Sigmoid colon (tissue), 7 donors: Measurements from ENCODE around the gene MEA1. TPM values are rescaled to one million over a fixed set of nuclear protein-coding genes. Genes with fewer than 3 reads are reported as not detected.
A peak's percentile ranks its signal among the peaks of the same experiment; 100 is the strongest.

ENCODE experiments used
- DNase-seq: peaks from one replicate; pipeline ENCODE4 v3.0.0-alpha.2; 2019
- H3K27ac ChIP-seq, 4 donors: fragments of 200-600 bp; sonication (generic); one replicate each; pipeline ENCODE4 v1.5.1; 2016 to 2019; ENCODE audit warnings: mild to moderate bottlenecking in 1 of 4
- H3K27me3 ChIP-seq, 3 donors: fragments of 200-600 bp; sonication (generic); one replicate each; pipeline ENCODE4 v1.5.1; 2019; ENCODE audit warnings: mild to moderate bottlenecking in 1 of 3
- H3K36me3 ChIP-seq, 4 donors: fragments of 200-600 bp; sonication (generic); one replicate each; pipeline ENCODE4 v1.5.1; 2016 to 2019
- H3K4me1 ChIP-seq, 4 donors: fragments of 200-600 bp; sonication (generic); one replicate each; pipeline ENCODE4 v1.5.1; 2017 to 2019
- H3K4me3 ChIP-seq, 4 donors: fragments of 200-600 bp; sonication (generic); one replicate each; pipeline ENCODE4 v1.5.1; 2017 to 2019; ENCODE audit warnings: mild to moderate bottlenecking in 2 of 4, moderate library complexity in 1 of 4
- H3K9me3 ChIP-seq, 4 donors: fragments of 200-600 bp in 3 of 4; sonication (generic) in 3 of 4; one replicate each; pipeline versions ENCODE4 v1.5.1 to v1.6.1; 2013 to 2019
- EP300 ChIP-seq, 4 donors: sonication (generic); formaldehyde crosslinking; IDR thresholded peaks; one replicate each; pipeline ENCODE4 v1.6.1; 2017; ENCODE audit warnings: antibody characterized with exemption in 4 of 4
- POLR2A ChIP-seq, 2 donors: fragments of 450-650 bp; IDR thresholded peaks; one replicate each; pipeline ENCODE4 v1.6.1; 2016; ENCODE audit warnings: antibody characterized with exemption in 2 of 2, mild to moderate bottlenecking in 2 of 2, moderate library complexity in 2 of 2
- POLR2AphosphoS5 ChIP-seq, 4 donors: sonication (generic); formaldehyde crosslinking; IDR thresholded peaks; one replicate each; pipeline ENCODE4 v1.6.1; 2017; ENCODE audit warnings: antibody characterized with exemption in 4 of 4
- WGBS, 2 donors: extraction: QIAGEN DNeasy Blood & Tissue Kit; methylation state at CpG; one replicate each; pipeline ENCODE4 v1.1.7; 2013; 5-methylcytosine and 5-hydroxymethylcytosine counted together
- intact Hi-C: fragments of 100-400 bp; cut with DNase I; formaldehyde crosslinking; loops from one replicate; pipeline ENCODE4 v1.15.1; 2023
- polyA plus RNA-seq, 3 donors: library from polyadenylated mRNA; stranded (reverse); fragments of 200-250 nt; gene quantifications; one replicate each; pipeline ENCODE4 v1.2.3, GENCODE V29; 2013
- total RNA-seq, 4 donors: library from RNA; depleted of rRNA; stranded (reverse); fragments of >200 nt; gene quantifications; one replicate each; pipeline ENCODE4 v1.1.0, GENCODE V29; 2016
- TF ChIP-seq, protein P1 (sequence below), 4 experiments: fragments of 450-650 bp in 3 of 4; fragments of 200-600 bp in 1 of 4; IDR thresholded peaks; one replicate each; pipeline ENCODE4 v1.5.1; 2016 to 2019; ENCODE audit warnings: antibody characterized with exemption in 4 of 4, mild to moderate bottlenecking in 3 of 4, moderate library complexity in 2 of 4
- donor health status: healthy with polysubstance abuse.
- donor health status: Bipolar disorder and iron deficiency.
- donor health status: healthy.

The MEA1 gene
- total and polyA plus RNA-seq, 7 donors = 49.0 to 93.1 (median 73.8) TPM

DNA sequence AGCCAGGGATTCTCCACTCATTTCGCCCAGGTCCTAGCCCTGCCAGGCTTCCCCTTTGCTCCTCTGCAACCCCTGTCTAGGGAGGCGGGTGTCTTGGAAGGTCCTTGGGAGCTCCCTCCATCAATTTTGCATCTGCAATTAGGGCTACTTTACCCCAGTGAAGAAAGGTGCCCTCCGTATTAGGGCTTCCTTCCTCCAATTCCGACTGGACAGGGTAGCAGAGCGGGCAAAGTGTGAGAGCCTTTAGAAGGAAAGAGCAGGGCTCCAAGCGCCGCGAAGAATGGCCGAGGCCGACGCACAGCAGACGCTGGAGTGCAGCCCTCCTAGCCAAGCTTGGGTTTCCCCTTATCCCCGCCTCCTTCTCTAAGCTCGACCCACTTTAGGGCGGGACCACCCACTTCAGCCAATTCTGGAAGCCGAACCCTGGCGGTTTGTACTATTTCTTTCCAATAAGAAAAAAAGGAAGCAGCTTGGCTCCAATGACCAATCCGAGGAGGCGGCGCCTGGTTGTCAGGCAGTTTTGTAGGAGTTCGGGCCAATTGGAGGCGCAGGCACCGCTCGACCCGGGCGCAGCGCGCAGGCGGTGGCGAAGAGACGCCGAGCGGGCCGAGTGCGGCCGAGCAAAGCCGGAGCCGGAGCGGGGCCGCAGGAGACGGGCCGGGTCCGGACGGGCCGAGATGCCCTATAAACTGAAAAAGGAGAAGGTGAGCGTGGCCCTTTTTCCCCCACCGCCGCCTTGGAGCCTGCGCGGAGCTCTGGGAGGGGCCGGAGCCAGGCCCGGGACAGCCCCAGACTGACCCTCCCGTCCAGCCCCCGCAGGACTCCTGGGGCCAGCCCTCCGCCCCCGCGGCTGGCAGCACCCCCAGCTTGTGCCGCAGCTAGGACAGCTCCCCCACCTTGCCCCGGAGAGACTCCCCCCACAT is 29.5 kb downstream of the MEA1 start, which contains the start of gene PPP2R5D:
Gene PPP2R5D (plus strand): TSS at position 570 of the 923 bp plus-strand sequence. CDS start 108 bp downstream, at position 678.
- H3K27ac ChIP-seq = peak within 1 kb of the TSS; percentile 89 to 93 (median 92)
- peaks cover 0 to 57% (median 51%) of the 10 kb centered on the region in 4 donors for H3K4me1 ChIP-seq
- 0 to 1% methylated on average over 59 of the region's 59 CpGs for WGBS, 2 donors
- H3K4me3 ChIP-seq = peak within 1 kb of the TSS; percentile 72 to 90 (median 86)
- peaks cover 0 to 7% (median 0%) of the 10 kb centered on the region in 4 donors for H3K36me3 ChIP-seq
- TF ChIP-seq, protein P1, sequence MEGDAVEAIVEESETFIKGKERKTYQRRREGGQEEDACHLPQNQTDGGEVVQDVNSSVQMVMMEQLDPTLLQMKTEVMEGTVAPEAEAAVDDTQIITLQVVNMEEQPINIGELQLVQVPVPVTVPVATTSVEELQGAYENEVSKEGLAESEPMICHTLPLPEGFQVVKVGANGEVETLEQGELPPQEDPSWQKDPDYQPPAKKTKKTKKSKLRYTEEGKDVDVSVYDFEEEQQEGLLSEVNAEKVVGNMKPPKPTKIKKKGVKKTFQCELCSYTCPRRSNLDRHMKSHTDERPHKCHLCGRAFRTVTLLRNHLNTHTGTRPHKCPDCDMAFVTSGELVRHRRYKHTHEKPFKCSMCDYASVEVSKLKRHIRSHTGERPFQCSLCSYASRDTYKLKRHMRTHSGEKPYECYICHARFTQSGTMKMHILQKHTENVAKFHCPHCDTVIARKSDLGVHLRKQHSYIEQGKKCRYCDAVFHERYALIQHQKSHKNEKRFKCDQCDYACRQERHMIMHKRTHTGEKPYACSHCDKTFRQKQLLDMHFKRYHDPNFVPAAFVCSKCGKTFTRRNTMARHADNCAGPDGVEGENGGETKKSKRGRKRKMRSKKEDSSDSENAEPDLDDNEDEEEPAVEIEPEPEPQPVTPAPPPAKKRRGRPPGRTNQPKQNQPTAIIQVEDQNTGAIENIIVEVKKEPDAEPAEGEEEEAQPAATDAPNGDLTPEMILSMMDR (IDR thresholded peaks at IDR 0.05) = peak in 1 of 4 experiments; percentile 9
- TF ChIP-seq EP300 (IDR thresholded peaks at IDR 0.05) = no peak
- TF ChIP-seq POLR2A (IDR thresholded peaks at IDR 0.05) = peak; percentile 82
- TF ChIP-seq POLR2AphosphoS5 (IDR thresholded peaks at IDR 0.05) = peak; percentile 80 to 98 (median 92)
- intact Hi-C loops = loop anchor here (2.0 kb wide), 1 partner anchor 29 kb away; the partner anchor contains the start of gene MEA1
- no peaks in the 10 kb centered on the region for H3K27me3 ChIP-seq
- H3K9me3 ChIP-seq = no peaks in the 10 kb centered on the region
- DNase-seq = peak; percentile 99

DNA sequence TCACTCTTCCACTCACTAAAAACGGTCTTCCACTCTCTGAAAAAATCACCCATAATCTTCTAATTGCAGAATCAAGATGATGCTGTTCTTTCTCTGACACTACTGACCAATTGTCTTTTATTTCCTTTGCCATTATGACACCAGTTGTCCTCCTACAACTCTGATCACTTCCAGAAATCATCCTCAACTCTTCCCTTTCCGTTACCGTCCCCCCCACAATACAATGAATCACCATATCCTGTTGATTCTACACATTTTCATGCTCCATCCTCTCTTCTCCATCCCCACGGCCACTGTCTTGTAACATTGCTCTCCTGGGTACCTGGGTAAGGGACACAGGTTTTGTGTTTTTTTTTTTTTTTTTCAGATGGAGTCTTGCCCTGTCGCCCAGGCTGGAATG is 31.9 kb downstream of the MEA1 start:
- Histone ChIP-seq H3K9me3 (no peaks in the 10 kb centered on the region), H3K27me3 (no peaks in the 10 kb centered on the region), H3K27ac (no peak overlapping the region), H3K36me3 (no peaks in the 10 kb centered on the region), H3K4me3 (no peak overlapping the region), H3K4me1 (peaks cover 0 to 54% (median 48%) of the 10 kb centered on the region in 4 donors)
- DNase-seq = no peak
- 92 to 94% methylated on average over 5 of the region's 5 CpGs for WGBS, 2 donors
- no peak for TF ChIP-seq EP300 (IDR thresholded peaks at IDR 0.05)
- no peak for TF ChIP-seq POLR2A (IDR thresholded peaks at IDR 0.05)
- TF ChIP-seq, protein P1 (IDR thresholded peaks at IDR 0.05) = no peak
- no peak for TF ChIP-seq POLR2AphosphoS5 (IDR thresholded peaks at IDR 0.05)
- intact Hi-C loops = no loop called here

DNA sequence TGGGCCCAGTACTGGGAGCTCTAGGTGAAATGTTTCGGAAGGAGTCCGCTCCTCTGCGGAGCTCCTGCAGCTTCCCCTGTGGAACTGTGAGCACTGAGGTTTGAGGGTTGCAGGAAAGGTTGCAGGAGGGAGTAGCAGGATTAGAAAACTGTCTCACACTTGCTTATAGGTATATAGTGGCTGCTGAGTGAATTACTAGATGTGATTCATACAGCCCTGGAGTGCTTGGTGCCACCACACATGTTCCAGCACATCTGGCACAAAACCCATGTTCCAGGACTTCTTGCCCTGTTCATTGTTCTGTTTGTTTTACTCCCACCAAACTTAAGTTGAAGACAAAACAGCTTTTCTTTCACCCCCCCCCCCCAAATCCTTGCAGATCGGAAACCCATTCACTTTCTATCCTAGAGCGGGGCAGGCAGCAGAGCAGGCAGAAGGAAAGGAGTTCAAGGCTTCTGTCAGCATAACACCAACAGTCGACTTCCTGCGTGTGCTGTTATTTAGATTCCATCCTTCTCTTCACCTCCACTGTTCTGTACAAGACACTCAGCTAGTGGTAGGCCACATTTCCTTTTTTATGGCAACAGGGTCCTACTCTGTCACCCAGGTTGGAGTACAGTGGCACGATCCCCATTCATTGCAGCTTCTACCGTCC is 34.1 kb downstream of the MEA1 start:
- intact Hi-C loops = loop anchor here (2.0 kb wide), 2 partner anchors 51 to 75 kb away; partner anchors contain the start of gene CNPY3

DNA sequence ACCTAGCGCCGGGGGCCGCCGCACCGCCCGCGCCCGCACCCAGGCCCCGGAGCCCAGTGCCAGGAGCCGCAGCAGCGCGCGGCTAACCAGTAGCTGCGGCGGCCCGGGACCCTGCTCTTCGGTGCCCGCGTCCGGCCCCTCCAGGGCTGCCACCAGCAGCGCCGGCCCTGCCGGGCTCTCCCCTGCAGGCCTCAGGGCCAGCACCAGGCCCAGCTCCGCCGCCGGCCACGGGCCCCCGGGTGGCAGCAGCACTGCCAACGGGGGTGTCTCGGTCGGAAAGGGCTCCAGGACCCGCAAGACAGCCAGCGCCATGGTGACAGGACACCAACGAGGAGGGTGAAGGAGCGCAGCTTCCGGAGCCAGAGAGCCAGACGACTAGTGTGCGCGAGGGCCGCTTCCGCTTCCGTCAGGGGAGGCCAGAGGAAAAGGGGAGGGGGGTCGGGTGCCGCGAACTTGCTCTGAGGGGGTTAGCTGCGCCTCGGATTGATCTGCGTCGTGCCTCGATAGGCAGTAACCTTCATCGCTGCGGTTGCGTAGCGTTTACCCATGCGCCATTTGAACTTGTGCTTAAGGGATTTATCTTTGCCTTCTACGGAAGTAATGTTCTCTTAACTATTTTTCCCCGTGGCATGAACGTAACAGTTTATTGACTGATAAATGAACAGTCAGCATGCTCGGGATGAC is 34.8 kb downstream of the MEA1 start, which contains the start of gene PEX6:
Gene PEX6 (minus strand): TSS at position 343 of the 684 bp plus-strand sequence. CDS start 31 bp downstream, at position 312.
- peak; percentile 93 for DNase-seq
- H3K36me3 ChIP-seq = peaks cover 0 to 3% (median 0%) of the 10 kb centered on the region in 4 donors
- H3K4me1 ChIP-seq = peaks cover 0 to 41% (median 35%) of the 10 kb centered on the region in 4 donors
- H3K4me3 ChIP-seq = peak within 1 kb of the TSS; percentile 82 to 99 (median 90)
- intact Hi-C loops = loop anchor here (2.0 kb wide), 2 partner anchors 50 to 76 kb away; partner anchors contain the start of gene CNPY3
- H3K27ac ChIP-seq = peak within 1 kb of the TSS; percentile 91 to 93 (median 93)
- H3K27me3 ChIP-seq = no peaks in the 10 kb centered on the region
- WGBS, 2 donors = 0 to 1% methylated on average over 59 of the region's 59 CpGs
- H3K9me3 ChIP-seq = no peaks in the 10 kb centered on the region
- TF ChIP-seq POLR2A (IDR thresholded peaks at IDR 0.05) = peak; percentile 43 to 66
- peak; percentile 65 to 92 (median 72) for TF ChIP-seq POLR2AphosphoS5 (IDR thresholded peaks at IDR 0.05)
- no peak for TF ChIP-seq EP300 (IDR thresholded peaks at IDR 0.05)
- TF ChIP-seq, protein P1 (IDR thresholded peaks at IDR 0.05) = no peak

More for the DNA sequence above, 34.1 kb downstream of the MEA1 start:
- Histone ChIP-seq H3K4me3 (peak overlapping the region; percentile 82 to 99 (median 90)), H3K4me1 (peaks cover 0 to 41% (median 35%) of the 10 kb centered on the region in 4 donors), H3K27ac (peak overlapping the region; percentile 91 to 93 (median 93)), H3K36me3 (peaks cover 0 to 1% (median 0%) of the 10 kb centered on the region in 4 donors), H3K27me3 (no peaks in the 10 kb centered on the region), H3K9me3 (no peaks in the 10 kb centered on the region)
- no peak for DNase-seq
- TF ChIP-seq POLR2A (IDR thresholded peaks at IDR 0.05) (no peak), POLR2AphosphoS5 (IDR thresholded peaks at IDR 0.05) (no peak)
- WGBS, 2 donors = 46 to 54% methylated on average over 9 of the region's 9 CpGs
